NCI-H1417 treated with DMSO at 0.1 percent for 48 hours (cell line): ENCODE data around the gene MAP7D3.
"Not testable (repeated sequence)": the region's sequence is repeated elsewhere in the genome, so short reads cannot be mapped to it uniquely, and the experiment has no call there.

Source experiments
- DNase-seq: peaks from one replicate; lab custom pipeline; 2025; lab: John Stamatoyannopoulos, UW

MAP7D3 gene

GRCh38 chrX:136251041-136251991, at the start of gene MAP7D3:
TSS of gene MAP7D3 (minus strand) at chrX:136251400. CDS start at chrX:136251358, 42 bp downstream.
- DNase-seq: no peak

GRCh38 chrX:136300721-136301120, 49.5 kb upstream of the MAP7D3 start, which contains the start of gene ADGRG4:
TSS of gene ADGRG4 (plus strand) at chrX:136300963. CDS start at chrX:136308778, 7,815 bp downstream.
- not testable (repeated sequence) for DNase-seq

GRCh38 chrX:136295380-136295779, 44.2 kb upstream of the MAP7D3 start:
- DNase-seq: no peak

- DNase-seq: no peak
These were observed 41.5 kb upstream of the MAP7D3 start for GRCh38 chrX:136292656-136293055.

GRCh38 chrX:136291824-136292223, 40.6 kb upstream of the MAP7D3 start:
- no peak for DNase-seq

GRCh38 chrX:136286375-136286774, 35.2 kb upstream of the MAP7D3 start:
- DNase-seq: not testable (repeated sequence)

GRCh38 chrX:136275553-136275952, 24.4 kb upstream of the MAP7D3 start:
- DNase-seq: no peak

GRCh38 chrX:136273986-136274385, 22.8 kb upstream of the MAP7D3 start:
- DNase-seq: peak; percentile 10

GRCh38 chrX:136272325-136272724, 21.1 kb upstream of the MAP7D3 start:
- no peak for DNase-seq

- no peak for DNase-seq
These were observed 20.1 kb upstream of the MAP7D3 start for GRCh38 chrX:136271300-136271699.

- no peak for DNase-seq
These were observed 18.7 kb upstream of the MAP7D3 start for GRCh38 chrX:136269921-136270320.

- DNase-seq: peak; percentile 43
These were observed 17.1 kb upstream of the MAP7D3 start for GRCh38 chrX:136268051-136269048.

- DNase-seq: no peak
These were observed 15.6 kb upstream of the MAP7D3 start for GRCh38 chrX:136266828-136267227.

- no peak for DNase-seq
These were observed 11.7 kb upstream of the MAP7D3 start for GRCh38 chrX:136262812-136263315.

GRCh38 chrX:136262243-136262642, 11.0 kb upstream of the MAP7D3 start:
- no peak for DNase-seq

- DNase-seq: no peak
These were observed 10.1 kb upstream of the MAP7D3 start for GRCh38 chrX:136261321-136261720.

- DNase-seq: no peak
These were observed 9.6 kb upstream of the MAP7D3 start for GRCh38 chrX:136260776-136261175.

- DNase-seq: no peak
These were observed 8.3 kb upstream of the MAP7D3 start for GRCh38 chrX:136259543-136259942.

- DNase-seq: no peak
These were observed 7.8 kb upstream of the MAP7D3 start for GRCh38 chrX:136258951-136259350.

GRCh38 chrX:136256026-136256425, 4.8 kb upstream of the MAP7D3 start:
- no peak for DNase-seq

GRCh38 chrX:136255541-136255940, 4.3 kb upstream of the MAP7D3 start:
- DNase-seq: no peak
